GM18951 (cell line): ENCODE data around the gene ERMP1.
"Not testable (repeated sequence)": the region's sequence is repeated elsewhere in the genome, so short reads cannot be mapped to it uniquely, and the experiment has no call there.

ENCODE experiments used
- POLR2A ChIP-seq: IDR thresholded peaks from 4 replicates; pipeline ENCODE4 v1.6.1; 2011; ENCODE audit warnings: mild to moderate bottlenecking; ENCODE audit not compliant: insufficient read length, insufficient read depth; ENCODE audit errors: extremely low read depth
- in situ Hi-C: fragments of 300-500 bp; cut with MboI; formaldehyde crosslinking; loops from one replicate; pipeline ENCODE4 v1.12.0; 2022; ENCODE audit warnings: low sequenced_read_pairs, mixed read lengths, inconsistent platforms; ENCODE audit not compliant: unreplicated experiment

The ERMP1 gene

DNA sequence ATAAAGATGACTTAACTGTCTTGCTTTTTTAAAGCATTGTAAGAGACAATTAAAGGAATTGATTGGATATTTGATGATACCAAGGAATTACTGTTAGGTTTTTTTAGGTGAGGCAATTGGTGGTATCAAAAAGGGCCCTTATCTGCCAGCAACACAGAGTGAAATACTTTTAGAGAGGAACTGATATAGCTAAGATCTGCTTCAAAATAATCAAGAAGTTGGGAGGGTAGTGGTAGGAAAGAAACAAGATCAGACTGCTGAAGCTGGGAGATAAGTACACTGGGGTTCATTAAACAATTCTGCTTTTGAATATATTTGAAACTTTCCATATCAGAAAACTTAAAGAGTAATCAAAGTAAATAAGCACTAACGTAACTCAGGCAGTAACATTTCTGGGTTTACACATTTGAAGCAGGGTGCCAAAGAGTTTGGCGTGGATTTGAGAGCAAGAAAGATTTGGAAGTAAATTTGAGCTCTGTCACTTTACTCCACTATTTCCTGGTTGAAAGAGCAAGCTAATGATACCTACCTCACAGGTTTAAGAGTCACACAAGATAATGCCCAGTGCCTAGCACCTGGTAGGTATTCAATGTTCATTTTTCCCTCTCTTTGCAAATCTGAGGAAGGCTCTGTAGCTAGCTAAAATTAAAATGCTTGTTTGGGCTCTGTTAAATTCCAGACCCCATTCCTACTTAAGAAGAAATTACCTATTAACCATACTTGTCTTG, 6.9 kb downstream of the ERMP1 start:
- TF ChIP-seq POLR2A: no peak
- in situ Hi-C loops: no loop called here

DNA sequence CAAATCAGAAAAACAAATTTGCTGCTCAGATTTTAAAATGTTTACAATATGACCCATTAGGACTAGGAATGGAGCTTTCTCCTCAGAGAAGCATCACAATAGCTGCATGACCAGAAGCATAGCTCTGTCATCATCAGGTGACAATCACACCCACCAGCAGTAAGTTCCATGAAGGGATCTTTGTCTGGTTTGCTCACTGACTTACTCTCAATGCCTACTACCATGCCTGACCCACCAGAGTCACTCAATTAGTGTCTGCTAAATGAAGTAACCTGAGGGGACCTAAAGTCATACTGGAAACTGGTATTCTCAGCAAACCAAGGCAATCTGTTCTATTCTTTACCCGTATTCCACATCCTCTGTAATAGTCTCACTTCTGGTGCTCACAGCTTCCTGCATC, 7.7 kb downstream of the ERMP1 start:
- in situ Hi-C loops: no loop called here
- TF ChIP-seq POLR2A: no peak

DNA sequence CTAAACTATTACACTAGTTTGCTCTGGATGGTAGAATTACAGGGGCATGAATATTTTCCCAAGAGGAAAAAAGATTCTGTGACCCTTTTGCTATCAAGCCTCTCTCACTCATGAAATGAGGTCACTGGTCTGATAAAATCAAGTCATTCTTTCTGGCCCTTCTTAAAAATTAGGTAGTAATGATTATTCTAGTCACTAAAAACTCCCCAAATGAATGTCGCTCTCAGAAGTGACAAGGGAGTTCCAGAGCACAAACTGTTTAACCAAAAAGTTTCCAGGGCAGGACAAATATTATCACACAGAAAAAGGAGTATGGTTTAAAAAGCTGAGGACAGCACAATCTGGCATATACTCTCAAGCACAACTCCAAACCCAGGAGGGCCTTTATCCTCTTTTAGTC, 12.5 kb downstream of the ERMP1 start:
- no peak for TF ChIP-seq POLR2A
- in situ Hi-C loops: no loop called here

DNA sequence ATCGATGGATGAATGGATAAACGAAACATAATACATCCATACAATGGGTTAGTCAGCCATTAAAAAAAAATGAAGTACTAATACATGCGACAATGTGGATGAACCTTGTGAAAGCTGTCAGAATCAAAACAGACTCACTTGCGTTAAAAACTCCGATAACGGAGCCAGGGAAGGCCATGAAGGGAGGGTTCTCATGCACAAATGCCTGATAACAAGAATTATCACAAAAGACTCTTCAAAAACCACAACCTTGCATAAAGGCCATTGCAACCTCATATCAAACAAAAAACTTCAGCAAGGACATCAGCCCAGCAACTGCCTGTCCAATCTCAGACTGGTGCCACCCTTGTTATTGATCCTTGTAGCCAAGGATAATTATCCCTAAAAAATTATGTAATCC, 13.7 kb downstream of the ERMP1 start:
- in situ Hi-C loops: no loop called here
- TF ChIP-seq POLR2A: no peak

GRCh38 chr9:5818424-5819142, 14.3 kb downstream of the ERMP1 start:
- TF ChIP-seq POLR2A: no peak
- in situ Hi-C loops: no loop called here

GRCh38 chr9:5817862-5818261, 15.1 kb downstream of the ERMP1 start:
- TF ChIP-seq POLR2A: no peak
- in situ Hi-C loops: no loop called here

- in situ Hi-C loops: no loop called here
- TF ChIP-seq POLR2A: no peak
Measured at GRCh38 chr9:5815461-5815860, 17.5 kb downstream of the ERMP1 start.

DNA sequence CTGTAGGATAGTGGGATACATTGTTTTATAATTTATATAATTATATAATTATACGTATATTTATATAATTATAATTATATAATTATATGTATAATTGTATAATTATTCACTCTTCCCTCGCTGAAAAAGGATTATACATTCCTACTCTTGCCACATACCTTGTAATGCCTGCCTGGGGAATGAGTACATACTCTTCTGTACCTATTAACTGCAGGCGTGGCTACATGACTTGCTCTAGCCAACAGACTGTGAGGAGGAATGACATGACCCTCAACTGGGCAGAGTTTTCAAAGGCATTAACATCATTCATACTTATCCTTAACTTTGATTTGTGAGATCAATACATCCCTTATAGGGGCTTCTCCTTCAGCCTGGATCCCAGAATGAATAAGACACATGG, 19.1 kb downstream of the ERMP1 start:
- in situ Hi-C loops: no loop called here
- no peak for TF ChIP-seq POLR2A

GRCh38 chr9:5811751-5812150, 21.2 kb downstream of the ERMP1 start:
- TF ChIP-seq POLR2A: no peak

DNA sequence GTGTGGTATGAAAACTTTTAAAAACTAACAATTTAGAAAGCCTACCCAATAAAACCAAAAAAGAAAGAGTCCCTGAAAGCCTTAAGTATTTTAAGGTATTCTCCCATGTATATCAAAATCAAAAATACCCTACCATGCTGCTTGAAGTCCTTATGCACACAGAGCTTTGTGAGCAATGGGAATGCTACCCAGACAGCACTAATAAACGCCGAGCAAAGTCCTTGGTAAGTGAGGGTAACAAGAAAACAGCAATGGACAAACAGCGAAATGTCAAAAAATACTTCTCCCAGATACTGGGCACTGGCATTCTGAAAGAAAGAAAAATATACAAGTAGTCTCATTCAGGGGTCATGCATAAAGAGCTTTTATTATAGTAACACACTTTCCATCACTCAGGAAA, 27.4 kb downstream of the ERMP1 start:
- no peak for TF ChIP-seq POLR2A
- in situ Hi-C loops: no loop called here

More at GRCh38 chr9:5811751-5812150, 21.2 kb downstream of the ERMP1 start:
- in situ Hi-C loops: no loop called here

GRCh38 chr9:5801739-5802113, 31.2 kb downstream of the ERMP1 start:
- TF ChIP-seq POLR2A: no peak
- in situ Hi-C loops: no loop called here

- in situ Hi-C loops: no loop called here
- TF ChIP-seq POLR2A: no peak
Measured at GRCh38 chr9:5800969-5801738, 31.8 kb downstream of the ERMP1 start.

- in situ Hi-C loops: not testable (repeated sequence)
Measured at GRCh38 chr9:5800378-5800777, 32.5 kb downstream of the ERMP1 start.

DNA sequence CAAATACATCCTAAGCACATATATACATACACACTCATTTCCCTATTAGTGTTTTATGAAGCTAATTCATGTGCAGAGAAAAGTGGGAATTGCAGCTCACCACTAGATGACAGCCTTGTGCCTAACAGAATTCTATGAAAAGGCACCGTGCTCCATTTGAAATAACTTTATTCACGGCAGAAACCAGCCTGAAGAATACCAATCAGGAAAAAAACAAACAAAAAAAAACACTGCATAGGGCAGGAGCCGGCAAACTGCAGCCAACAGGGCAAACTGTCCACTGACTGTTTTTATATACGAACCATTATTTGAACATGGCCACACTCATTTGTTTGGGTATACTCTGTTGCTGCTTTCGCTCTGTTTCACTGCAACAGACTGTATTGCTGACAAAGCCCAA, 33.6 kb downstream of the ERMP1 start:
- TF ChIP-seq POLR2A: no peak

More for the DNA sequence above, 33.6 kb downstream of the ERMP1 start:
- in situ Hi-C loops: no loop called here
